Fibroblast of lung (primary cell): ENCODE results near the gene MAJIN.

ENCODE experiments used
- EZH2 ChIP-seq: IDR thresholded peaks from 2 replicates; pipeline ENCODE4 v1.5.1; 2012; ENCODE audit warnings: low read length, control low read depth, mild to moderate bottlenecking; ENCODE audit errors: missing control alignments
- TF ChIP-seq, protein P1 (sequence below), 2 donors: IDR thresholded peaks in 1 of 2; conservative IDR thresholded peaks in 1 of 2; 1 replicate in 1 of 2; 2 replicates in 1 of 2; pipeline ENCODE4 v1.5.1; 2011 to 2012; ENCODE audit warnings: low read length in 2 of 2, control low read depth in 1 of 2, inconsistent platforms in 1 of 2, low read depth in 1 of 2, mild to moderate bottlenecking in 1 of 2

- TF ChIP-seq, protein P1, sequence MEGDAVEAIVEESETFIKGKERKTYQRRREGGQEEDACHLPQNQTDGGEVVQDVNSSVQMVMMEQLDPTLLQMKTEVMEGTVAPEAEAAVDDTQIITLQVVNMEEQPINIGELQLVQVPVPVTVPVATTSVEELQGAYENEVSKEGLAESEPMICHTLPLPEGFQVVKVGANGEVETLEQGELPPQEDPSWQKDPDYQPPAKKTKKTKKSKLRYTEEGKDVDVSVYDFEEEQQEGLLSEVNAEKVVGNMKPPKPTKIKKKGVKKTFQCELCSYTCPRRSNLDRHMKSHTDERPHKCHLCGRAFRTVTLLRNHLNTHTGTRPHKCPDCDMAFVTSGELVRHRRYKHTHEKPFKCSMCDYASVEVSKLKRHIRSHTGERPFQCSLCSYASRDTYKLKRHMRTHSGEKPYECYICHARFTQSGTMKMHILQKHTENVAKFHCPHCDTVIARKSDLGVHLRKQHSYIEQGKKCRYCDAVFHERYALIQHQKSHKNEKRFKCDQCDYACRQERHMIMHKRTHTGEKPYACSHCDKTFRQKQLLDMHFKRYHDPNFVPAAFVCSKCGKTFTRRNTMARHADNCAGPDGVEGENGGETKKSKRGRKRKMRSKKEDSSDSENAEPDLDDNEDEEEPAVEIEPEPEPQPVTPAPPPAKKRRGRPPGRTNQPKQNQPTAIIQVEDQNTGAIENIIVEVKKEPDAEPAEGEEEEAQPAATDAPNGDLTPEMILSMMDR (conservative IDR thresholded peaks at IDR 0.05 in 1 of 2, IDR thresholded peaks at IDR 0.05 in 1 of 2; ENCODE audit: low read depth in 1 of 2, low read length in 2 of 2), result no peak
- TF ChIP-seq EZH2, result no peak
These were observed 17.5 kb upstream of the MAJIN start for GRCh38 chr11:64989416-64989815.
